Measurements from ENCODE around the gene LCTL.

Gene LCTL

DNA sequence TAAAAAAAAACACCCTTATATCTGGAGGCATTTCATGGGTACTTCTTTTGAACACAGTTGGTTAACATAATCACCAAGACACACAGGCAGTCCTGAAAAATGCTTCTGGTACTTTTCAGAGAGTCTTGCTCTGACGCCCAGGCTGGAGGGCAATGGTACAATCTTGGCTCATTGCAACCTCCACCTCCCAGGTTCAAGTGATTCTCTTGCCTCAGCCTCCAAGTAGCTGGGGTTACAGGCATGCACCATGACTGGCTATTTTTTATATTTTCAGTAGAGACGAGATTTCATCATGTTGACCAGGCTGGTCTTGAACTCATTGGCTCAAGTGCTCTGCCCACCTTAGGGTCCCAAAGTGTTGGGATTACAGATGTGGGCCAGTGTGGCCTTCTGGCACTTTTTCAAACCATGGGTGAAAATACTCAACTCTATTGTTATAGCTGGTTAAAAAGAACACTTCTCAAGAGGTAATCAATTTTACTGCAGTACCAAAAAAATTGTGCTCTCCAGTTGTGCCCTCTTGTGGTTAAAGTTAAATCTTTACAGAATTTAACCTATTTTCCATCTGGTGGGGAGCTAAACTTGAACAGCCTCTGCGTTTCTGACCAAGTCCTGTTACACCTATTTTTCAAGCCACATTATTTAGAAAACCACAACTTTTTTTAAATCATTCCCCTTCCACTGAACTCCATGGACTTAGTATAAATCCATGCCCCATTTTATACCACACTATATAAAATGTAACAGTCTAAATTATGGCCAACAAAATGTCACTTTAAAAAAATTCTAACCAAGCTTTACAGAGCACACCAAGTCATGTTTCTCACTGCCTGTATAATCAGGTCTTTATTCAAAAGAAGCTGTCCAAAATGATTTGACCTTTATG lies 67.1 kb downstream of the LCTL start:
- no peak for DNase-seq
